Epidermal melanocyte (primary cell): ENCODE measurements around the gene SLX1A.
"Not testable (repeated sequence)": the region's sequence is repeated elsewhere in the genome, so short reads cannot be mapped to it uniquely, and the experiment has no call there.

Experiments
- DNase-seq: peaks from one replicate; pipeline ENCODE4 v3.0.0; 2011; ENCODE audit warnings: low spot score; ENCODE audit not compliant: insufficient read length

Gene SLX1A

GRCh38 chr16:30193615-30194014 is at the start of gene SLX1A, which contains the start of gene BOLA2B:
TSS of gene SLX1A (plus strand) at chr16:30193875. CDS start at chr16:30194085, 210 bp downstream.
TSS of gene BOLA2B (minus strand) at chr16:30193666. CDS start at chr16:30193595, 71 bp downstream.
- not testable (repeated sequence) for DNase-seq

DNA sequence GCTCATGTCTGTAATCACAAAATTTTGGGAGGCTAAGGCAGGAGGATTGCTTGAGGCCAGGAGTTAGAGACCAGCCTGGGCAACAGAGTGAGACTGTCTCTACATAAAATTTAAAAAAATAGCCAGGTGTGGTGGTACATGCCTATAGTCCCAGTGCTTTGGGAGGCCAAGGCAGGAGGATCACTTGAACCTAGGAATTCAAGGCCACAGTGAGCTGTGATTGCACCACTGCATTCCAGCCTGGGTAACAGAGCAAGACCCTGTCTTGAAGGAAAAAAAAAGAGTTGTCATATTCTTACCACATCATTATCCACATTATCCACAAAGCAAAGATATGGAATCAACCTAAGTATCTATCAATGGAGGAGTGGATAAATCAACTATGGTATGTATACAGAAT is 49.7 kb upstream of the SLX1A start:
- DNase-seq = no peak

GRCh38 chr16:30144917-30145316 is 48.8 kb upstream of the SLX1A start:
- DNase-seq = no peak

- DNase-seq = no peak
Observed at GRCh38 chr16:30145657-30146056, 48.0 kb upstream of the SLX1A start.

DNA sequence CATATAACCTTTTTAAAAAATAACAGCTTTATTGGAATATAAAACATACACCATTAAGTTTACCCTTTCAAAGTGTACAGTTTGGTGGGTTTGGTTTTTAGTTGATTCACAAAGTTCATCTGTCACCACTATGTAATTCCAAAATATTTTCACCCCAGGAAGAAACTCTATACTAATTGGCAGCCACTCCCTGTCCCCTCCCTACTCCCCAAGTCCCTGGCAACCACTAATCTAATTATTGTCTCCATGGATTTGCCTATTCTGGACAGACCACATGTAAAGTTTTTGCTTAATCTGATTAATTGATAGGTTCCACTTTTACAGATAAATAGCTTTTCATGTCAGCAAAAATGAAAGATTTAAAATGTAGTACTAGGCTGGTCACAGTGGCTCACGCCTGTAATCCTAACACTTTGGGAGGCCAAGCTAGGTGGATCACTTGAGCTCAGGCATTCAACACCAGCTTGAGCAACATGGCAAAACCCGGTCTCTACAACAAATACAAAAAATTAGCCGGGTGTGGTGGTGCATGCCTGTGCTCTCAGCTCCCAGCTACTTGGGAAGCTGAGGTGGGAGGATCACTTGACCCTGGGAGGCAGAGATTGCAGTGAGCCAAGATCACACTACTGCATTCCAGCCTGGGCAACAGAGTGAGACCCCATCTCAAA is 45.7 kb upstream of the SLX1A start:
- no peak for DNase-seq

- DNase-seq = no peak
Observed at GRCh38 chr16:30149250-30149930, 44.3 kb upstream of the SLX1A start.

DNA sequence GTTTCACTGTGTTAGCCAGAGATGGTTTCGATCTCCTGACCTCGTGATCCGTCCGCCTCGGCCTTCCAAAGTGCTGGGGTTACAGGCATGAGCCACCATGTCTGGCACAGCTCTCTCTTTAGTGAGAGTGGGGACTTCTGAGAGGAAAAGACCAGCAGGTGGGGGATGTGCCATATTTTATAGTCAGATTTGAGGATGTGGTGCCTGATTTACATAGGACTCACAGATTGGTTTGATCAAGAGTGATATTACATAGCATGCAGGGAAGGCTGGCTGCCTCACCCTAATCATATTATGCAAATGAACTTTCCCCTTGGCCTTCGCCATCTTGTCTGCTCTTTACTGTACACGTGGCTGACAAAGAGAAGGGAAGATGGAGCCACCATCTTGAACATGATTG is 42.6 kb upstream of the SLX1A start:
- no peak for DNase-seq

DNA sequence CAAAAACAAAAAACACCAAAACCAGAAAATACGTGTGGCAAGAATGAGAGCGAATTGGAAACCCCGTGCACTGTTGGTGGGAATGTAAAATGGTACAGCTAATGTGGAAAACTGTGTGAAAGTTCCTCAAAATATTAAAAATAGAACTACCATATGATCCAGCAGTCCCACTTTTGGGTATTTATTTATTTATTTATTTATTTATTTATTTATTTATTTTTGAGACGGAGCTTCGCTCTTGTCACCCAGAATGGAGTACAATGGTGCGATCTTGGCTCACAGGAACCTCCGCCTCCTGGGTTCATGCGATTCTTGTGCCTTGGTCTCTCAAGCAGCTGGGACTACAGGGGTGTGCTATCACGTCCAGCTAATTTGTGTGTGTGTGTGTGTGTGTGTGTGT is 41.2 kb upstream of the SLX1A start:
- DNase-seq = no peak

DNA sequence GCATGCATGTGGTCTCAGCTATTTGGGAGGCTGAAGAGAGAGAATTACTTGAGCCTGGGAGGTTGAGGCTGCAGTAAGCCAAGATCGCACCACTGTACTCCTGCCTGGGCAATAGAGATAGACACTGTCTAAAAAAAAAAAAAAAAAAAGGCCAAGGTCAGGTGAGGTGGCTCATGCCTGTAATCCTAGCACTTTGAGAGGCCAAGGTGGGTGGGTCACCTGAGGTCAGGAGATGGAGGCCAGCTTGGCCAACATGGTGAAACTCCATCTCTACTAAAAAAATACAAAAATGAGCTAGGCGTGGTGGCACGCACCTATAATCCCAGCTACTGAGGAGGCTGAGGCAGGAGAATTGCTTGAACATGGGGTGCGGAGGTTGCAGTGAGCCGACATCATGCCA is 38.5 kb upstream of the SLX1A start:
- DNase-seq = no peak

DNA sequence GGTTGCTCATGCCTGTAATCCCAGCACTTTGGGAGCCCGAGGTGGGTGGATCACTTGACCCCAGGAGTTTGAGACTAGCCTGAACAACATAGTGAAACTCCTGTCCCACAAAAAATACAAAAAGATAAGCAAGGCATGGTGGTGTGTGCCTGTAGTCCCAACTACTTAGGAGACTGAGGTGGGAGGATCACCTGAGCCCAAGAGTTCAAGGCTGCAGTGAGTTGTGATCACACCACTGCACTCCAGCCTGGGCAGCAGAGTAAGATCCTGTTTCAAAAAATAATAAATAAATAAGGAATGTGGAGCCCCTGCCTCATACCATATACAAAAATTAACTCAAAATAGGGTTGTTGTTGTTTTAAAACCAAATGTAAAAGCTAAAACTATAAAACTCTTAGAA is 36.5 kb upstream of the SLX1A start:
- no peak for DNase-seq

DNA sequence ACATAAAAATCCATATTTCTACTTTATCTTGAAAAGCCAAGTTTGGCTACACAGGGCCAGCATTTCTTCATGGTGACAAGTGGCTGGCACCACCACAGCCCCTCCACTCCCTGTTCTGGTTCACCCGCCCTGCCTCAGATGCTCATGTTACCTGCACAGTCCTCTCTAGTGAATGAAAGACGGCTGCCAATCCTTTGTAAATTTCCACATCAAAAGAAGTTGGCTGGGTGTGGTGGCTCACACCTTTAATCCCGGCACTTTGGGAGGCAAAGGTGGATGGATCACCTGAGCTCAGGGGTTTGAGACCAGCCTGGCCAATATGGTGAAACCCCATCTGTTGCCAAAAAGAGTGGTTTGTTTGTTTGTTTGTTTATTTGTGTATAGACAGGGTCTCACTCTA is 30.1 kb upstream of the SLX1A start:
- no peak for DNase-seq

GRCh38 chr16:30166202-30166902 is 27.3 kb upstream of the SLX1A start:
- no peak for DNase-seq

DNA sequence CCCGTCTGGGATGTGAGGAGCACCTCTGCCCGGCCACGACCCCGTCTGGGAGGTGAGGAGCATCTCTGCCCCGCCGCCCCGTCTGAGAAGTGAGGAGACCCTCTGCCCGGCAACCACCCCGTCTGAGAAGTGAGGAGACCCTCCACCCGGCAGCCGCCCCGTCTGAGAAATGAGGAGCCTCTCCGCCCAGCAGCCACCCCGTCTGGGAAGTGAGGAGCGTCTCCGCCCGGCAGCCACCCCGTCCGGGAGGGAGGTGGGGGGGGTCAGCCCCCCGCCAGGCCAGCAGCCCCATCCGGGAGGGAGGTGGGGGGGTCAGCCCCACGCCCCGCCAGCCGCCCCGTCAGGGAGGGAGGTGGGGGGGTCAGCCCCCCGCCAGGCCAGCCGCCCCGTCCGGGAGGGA is 24.9 kb upstream of the SLX1A start:
- DNase-seq = not testable (repeated sequence)

DNA sequence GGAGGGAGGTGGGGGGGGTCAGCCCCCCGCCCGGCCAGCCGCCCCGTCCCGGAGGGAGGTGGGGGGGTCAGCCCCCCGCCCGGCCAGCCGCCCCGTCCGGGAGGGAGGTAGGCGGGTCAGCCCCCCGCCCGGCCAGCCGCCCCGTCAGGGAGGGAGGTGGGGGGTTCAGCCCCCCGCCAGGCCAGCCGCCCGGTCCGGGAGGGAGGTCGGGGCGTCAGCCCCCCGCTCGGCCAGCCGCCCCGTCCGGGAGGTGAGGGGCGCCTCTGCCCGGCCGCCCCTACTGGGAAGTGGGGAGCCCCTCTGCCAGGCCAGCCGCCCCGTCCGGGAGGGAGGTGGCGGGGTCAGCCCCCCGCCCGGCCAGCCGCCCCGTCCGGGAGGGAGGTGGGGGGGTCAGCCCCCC is 24.3 kb upstream of the SLX1A start:
- DNase-seq = not testable (repeated sequence)

DNA sequence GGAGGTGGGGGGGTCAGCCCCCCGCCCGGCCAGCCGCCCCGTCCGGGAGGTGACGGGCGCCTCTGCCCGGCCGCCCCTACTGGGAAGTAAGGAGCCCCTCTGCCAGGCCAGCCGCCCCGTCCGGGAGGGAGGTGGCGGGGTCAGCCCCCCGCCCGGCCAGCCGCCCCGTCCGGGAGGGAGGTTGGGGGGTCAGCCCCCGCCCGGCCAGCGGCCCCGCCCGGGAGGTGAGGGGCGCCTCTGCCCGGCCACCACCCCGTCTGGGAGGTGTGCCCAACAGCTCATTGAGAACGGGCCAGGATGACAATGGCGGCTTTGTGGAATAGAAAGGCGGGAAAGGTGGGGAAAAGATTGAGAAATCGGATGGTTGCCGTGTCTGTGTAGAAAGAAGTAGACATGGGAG is 23.5 kb upstream of the SLX1A start:
- not testable (repeated sequence) for DNase-seq

DNA sequence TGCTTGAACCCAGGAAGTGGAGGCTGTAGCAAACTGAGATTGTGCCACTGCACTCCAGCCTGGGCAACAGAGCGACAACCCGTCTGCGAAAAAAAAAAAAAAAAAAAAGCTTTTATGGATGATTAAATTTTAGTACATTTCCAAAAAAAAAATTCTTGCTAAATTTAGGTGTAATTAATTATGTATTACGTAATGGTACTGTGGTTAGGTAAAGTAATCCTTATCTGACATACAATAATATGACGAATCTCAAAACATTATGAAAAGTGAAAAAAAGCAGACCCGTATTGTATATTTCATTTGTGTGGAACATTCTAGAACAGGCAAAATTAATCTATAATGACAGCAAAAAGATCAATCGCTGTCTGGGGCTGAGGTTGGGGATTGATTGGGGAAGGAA is 20.6 kb upstream of the SLX1A start:
- no peak for DNase-seq

- not testable (repeated sequence) for DNase-seq
Observed at GRCh38 chr16:30176876-30177275, 16.8 kb upstream of the SLX1A start.

GRCh38 chr16:30179195-30179594 is 14.5 kb upstream of the SLX1A start:
- DNase-seq = no peak

DNA sequence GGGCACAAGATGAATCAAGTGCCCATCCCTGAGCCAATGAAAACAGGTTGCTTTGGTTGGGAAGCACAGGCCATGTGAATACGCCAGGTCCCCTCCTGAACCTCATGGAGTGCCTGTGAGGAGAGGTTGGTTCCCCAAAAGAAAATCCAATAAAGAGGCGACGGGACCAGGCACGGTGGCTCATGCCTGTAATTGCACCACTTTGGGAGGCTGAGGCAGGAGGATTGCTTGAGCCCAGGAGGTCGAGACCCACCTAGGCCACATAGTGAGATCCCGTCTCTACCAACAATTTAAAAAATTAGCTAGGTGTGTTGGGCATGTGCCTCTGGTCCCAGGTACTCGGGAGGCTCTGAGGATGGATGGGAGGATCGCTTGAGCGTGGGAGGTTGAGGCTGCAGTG is 13.7 kb upstream of the SLX1A start:
- no peak for DNase-seq

DNA sequence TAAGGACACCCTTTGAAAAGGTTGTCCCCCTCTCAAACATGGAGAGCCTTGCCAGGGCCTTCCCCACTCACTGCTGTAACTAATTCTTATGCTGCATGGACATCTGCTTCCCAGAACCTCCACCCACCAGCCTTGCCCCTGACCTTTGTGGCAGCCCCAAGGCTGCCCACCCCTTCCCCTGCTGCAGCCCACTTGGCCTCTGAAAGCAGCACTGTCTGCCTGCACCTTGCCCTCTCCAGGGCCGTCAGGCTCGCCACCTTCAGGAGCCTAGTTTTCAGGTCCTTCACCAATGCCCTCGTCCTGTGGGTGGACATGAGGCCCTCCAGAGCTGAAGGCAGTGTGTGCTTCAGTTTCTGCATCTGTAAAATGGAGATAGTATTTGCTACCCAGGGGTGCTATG is 12.9 kb upstream of the SLX1A start:
- no peak for DNase-seq

- DNase-seq = peak; percentile 74
Observed at GRCh38 chr16:30183233-30184095, 10.2 kb upstream of the SLX1A start, which contains the start of gene CORO1A. TSS of gene CORO1A (plus strand) at chr16:30183602. CDS start at chr16:30185210, 1,608 bp downstream.
